Measurements from ENCODE around the gene SPDYE5.
"Not testable (repeated sequence)": the region's sequence is repeated elsewhere in the genome, so short reads cannot be mapped to it uniquely, and the experiment has no call there.

- TF ChIP-seq CTCF, POLR2A (IDR thresholded peaks at IDR 0.05): not testable (repeated sequence)
Measured at GRCh38 chr7:75458034-75458433, 34.1 kb upstream of the SPDYE5 start.

Data from heart left ventricle (tissue), 13 donors.